ENCODE measurements around the gene PPP4R2. TPM values are rescaled to one million over a fixed set of nuclear protein-coding genes. Genes with fewer than 3 reads are reported as not detected.

PPP4R2 gene
- total RNA-seq, 1 donor from 2014 or later: 33.0 TPM

- H3K4me3 ChIP-seq (ENCODE audit: low read depth, low read length): no peak overlapping the region
- DNase-seq (ENCODE audit: low read depth): no peak
- TF ChIP-seq, protein P1, sequence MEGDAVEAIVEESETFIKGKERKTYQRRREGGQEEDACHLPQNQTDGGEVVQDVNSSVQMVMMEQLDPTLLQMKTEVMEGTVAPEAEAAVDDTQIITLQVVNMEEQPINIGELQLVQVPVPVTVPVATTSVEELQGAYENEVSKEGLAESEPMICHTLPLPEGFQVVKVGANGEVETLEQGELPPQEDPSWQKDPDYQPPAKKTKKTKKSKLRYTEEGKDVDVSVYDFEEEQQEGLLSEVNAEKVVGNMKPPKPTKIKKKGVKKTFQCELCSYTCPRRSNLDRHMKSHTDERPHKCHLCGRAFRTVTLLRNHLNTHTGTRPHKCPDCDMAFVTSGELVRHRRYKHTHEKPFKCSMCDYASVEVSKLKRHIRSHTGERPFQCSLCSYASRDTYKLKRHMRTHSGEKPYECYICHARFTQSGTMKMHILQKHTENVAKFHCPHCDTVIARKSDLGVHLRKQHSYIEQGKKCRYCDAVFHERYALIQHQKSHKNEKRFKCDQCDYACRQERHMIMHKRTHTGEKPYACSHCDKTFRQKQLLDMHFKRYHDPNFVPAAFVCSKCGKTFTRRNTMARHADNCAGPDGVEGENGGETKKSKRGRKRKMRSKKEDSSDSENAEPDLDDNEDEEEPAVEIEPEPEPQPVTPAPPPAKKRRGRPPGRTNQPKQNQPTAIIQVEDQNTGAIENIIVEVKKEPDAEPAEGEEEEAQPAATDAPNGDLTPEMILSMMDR (conservative IDR thresholded peaks at IDR 0.05; ENCODE audit: low read depth, low read length): no peak
These were observed 22.3 kb downstream of the PPP4R2 start for GRCh38 chr3:73018790-73019441.

- no peak for DNase-seq (ENCODE audit: low read depth)
- no peak overlapping the region for H3K4me3 ChIP-seq (ENCODE audit: low read depth, low read length)
- TF ChIP-seq, protein P1 (conservative IDR thresholded peaks at IDR 0.05; ENCODE audit: low read depth, low read length): no peak
These were observed 24.8 kb downstream of the PPP4R2 start for GRCh38 chr3:73021301-73021835.

GRCh38 chr3:73024836-73025235 is 28.2 kb downstream of the PPP4R2 start:
- TF ChIP-seq, protein P1 (conservative IDR thresholded peaks at IDR 0.05; ENCODE audit: low read depth, low read length): no peak
- H3K4me3 ChIP-seq (ENCODE audit: low read depth, low read length): no peak overlapping the region
- DNase-seq (ENCODE audit: low read depth): no peak

DNA sequence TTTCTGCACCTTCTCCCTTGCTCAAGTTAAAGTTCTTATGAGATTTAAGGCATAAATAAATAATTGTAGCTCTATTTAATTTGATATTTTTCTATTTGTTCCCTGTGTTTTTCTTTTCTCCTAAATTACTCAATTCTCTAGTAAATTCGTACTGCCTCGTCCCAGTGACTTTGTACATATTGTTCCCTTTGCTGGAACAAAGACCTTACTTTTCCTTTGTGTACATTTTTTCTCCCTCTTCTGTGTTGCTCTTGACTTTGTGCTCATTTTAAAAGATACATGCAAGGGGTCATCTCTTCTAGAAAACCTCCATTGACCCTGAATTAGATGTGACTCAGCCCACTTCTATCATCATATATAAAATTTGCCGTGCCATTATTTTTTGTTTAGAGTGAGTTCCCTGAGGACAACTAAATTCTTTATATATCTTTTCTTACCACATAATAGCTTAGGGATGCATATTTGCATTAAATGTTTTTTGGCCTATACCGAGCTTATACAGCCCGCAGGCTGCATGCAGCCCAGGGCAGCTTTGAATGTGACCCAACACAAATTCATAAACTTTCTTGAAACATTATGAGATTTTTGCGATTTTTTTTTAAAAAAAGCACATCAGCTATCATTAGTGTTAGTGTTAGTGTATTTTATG is 29.6 kb downstream of the PPP4R2 start:
- TF ChIP-seq, protein P1 (conservative IDR thresholded peaks at IDR 0.05; ENCODE audit: low read depth, low read length): no peak
- DNase-seq (ENCODE audit: low read depth): no peak
- no peak overlapping the region for H3K4me3 ChIP-seq (ENCODE audit: low read depth, low read length)

DNA sequence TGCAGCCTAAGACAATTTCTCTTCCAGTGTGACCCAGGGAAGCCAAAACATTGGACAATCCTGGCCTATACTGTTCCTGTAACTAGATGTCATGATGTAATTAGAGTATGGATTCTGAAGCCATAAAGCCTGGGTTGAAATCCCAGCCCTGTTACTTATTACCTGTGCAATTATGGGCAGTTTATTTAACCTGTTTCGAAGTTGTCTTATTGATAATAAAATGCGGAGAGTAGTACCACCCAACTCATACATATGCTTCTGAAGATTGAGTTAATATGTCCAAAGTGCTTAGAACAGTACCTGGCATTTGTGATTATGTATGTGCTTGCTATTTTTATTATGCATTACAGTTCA is 30.1 kb downstream of the PPP4R2 start:
- H3K4me3 ChIP-seq (ENCODE audit: low read depth, low read length): no peak overlapping the region
- DNase-seq (ENCODE audit: low read depth): no peak
- TF ChIP-seq, protein P1 (conservative IDR thresholded peaks at IDR 0.05; ENCODE audit: low read depth, low read length): no peak

- no peak overlapping the region for H3K4me3 ChIP-seq (ENCODE audit: low read depth, low read length)
- TF ChIP-seq, protein P1 (conservative IDR thresholded peaks at IDR 0.05; ENCODE audit: low read depth, low read length): no peak
- DNase-seq (ENCODE audit: low read depth): no peak
These were observed 32.2 kb downstream of the PPP4R2 start for GRCh38 chr3:73028803-73029202.
